ENCODE data around the gene STUM.

Gene STUM

DNA sequence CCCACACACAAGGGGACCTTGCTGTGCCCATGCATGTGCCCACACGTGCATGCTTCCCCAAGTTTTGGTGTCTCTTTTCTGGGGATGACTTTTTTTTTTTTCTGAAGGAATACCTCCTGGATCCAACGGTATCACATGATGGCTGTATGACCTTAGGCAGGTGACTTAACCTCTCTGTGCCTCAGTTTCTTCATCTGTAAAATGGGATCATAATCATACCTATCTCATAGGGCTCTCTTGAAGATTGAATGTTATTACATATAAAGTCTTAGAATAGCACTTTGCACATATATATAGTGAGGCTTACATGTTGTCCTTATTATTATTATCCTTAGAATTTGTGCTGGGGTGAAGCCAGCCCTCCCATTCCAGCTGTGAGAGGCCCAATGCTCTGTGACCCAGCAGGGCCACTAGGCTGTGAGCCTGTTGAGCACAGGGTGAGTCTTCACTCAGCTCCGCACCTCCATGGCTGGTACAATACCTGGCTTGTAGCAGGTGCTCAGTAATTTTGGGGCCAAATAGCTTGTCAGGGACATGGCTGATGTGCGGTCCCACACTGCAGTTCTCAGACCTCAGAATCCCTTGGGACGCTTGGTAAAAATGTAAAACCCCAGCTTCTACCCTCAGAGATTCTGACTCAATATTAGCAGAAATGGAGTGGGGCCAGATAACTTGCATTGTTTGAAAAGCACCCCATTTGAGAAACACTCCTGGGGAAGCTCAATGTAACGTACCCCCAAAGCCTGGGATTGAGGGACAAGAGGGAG lies 20.6 kb downstream of the STUM start:
- H3K4me3 ChIP-seq (ENCODE audit: low read depth, low read length): no peak overlapping the region
- no peak for TF ChIP-seq CTCF (IDR thresholded peaks at IDR 0.05; ENCODE audit: borderline replicate concordance, insufficient read depth, low read depth, low read length)

DNA sequence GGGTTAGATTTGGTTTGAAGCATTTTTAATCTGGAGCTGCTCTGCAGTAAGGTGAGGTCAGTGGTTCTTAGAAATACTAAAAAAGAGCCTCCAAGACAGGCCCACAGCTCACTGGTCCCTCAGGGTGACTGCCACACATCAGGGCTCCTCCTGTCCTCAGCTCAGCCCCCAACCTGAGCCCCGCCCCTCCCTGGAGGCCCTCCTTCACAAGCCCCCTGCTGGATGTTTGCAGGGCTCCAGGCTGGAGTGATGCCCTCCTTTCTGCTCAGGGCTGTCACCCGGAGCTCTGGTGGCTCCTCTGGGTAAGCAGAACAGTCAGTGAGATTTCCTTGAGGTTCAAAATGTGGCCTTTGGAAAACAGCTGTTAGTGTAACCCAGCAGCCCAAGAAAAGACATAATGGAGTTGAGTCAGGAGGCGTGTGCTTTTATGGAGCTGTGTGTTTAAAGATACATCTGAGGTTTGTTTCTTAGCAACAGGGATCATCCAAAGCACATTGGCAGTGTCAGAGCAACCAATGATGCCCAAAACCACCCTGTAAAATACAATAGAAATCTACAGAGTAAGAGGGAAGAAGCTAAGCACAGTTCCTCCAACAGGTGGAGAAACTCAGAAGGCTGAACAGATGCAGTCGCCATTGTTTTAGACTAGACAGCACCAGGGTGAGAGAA lies 21.4 kb downstream of the STUM start:
- no peak overlapping the region for H3K4me3 ChIP-seq (ENCODE audit: low read depth, low read length)
- TF ChIP-seq CTCF (IDR thresholded peaks at IDR 0.05; ENCODE audit: borderline replicate concordance, insufficient read depth, low read depth, low read length): peak; percentile 39; the same call in 1 of the 2 replicates

DNA sequence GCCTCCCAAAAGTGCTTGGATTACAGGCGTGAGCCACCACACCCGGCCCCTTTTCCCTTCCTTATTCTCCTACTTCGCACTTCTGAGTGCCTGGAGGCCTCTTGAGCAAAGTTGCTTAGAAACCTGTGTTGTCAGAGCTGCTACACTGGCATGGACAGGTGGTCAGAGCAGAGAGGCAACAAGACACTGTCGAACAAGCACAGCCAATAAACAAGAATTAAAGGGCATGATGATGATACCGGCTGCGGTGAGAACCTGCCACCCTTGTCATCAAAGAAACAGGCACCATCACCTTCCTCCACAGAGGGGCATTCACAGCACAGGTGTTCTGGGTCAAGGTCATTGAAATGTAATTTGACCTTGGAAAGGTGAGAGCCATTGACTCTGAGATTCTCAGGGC lies 23.3 kb downstream of the STUM start:
- TF ChIP-seq CTCF (IDR thresholded peaks at IDR 0.05; ENCODE audit: borderline replicate concordance, insufficient read depth, low read depth, low read length): no peak
- no peak overlapping the region for H3K4me3 ChIP-seq (ENCODE audit: low read depth, low read length)

- H3K4me3 ChIP-seq (ENCODE audit: low read depth, low read length): no peak overlapping the region
- TF ChIP-seq CTCF (IDR thresholded peaks at IDR 0.05; ENCODE audit: borderline replicate concordance, insufficient read depth, low read depth, low read length): no peak
Observed at GRCh38 chr1:226572325-226572726, 23.8 kb downstream of the STUM start.

DNA sequence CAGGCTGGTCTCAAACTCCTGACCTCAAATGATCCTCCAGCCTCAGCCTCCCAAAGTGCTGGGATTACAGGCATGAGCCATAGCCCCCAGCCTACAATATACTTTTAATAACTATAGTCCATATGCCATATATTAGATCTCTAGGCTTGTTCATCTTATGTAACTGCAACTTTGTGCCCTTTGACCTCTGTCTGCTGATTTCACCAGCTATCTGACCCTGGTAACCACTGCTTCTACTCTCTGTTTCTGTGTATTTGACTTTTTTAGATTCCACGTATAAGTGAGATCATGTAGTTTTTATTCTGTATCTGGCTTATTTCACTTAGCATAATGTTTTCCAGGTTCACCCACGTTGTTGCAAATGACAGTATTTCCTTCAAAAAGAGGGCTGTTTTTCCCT lies 25.5 kb downstream of the STUM start:
- no peak overlapping the region for H3K4me3 ChIP-seq (ENCODE audit: low read depth, low read length)
- no peak for TF ChIP-seq CTCF (IDR thresholded peaks at IDR 0.05; ENCODE audit: borderline replicate concordance, insufficient read depth, low read depth, low read length)

- TF ChIP-seq CTCF (IDR thresholded peaks at IDR 0.05; ENCODE audit: borderline replicate concordance, insufficient read depth, low read depth, low read length): no peak
- no peak overlapping the region for H3K4me3 ChIP-seq (ENCODE audit: low read depth, low read length)
Observed at GRCh38 chr1:226574591-226575435, 26.2 kb downstream of the STUM start.

Measured in GM12875 (cell line).